Astrocyte of the cerebellum (primary cell): ENCODE data around the gene HYI.

Experiments used
- DNase-seq: peaks from one replicate; pipeline ENCODE4 v3.0.0-alpha.2; 2011; ENCODE audit warnings: low read depth
- H3K4me3 ChIP-seq: 2 replicates; pipeline ENCODE4 v1.5.1; 2011; ENCODE audit warnings: mild to moderate bottlenecking, low read depth, low read length, moderate library complexity
- in situ Hi-C: cut with HindIII; loops from 2 replicates; pipeline ENCODE4 v1.10.0; 2017; ENCODE audit warnings: low sequenced_read_pairs
- TF ChIP-seq, protein P1 (sequence below): IDR thresholded peaks from 2 replicates; pipeline ENCODE4 v1.5.1; 2012; ENCODE audit warnings: low read length, low read depth, moderate library complexity, mild to moderate bottlenecking; ENCODE audit errors: missing control alignments

HYI gene

DNA sequence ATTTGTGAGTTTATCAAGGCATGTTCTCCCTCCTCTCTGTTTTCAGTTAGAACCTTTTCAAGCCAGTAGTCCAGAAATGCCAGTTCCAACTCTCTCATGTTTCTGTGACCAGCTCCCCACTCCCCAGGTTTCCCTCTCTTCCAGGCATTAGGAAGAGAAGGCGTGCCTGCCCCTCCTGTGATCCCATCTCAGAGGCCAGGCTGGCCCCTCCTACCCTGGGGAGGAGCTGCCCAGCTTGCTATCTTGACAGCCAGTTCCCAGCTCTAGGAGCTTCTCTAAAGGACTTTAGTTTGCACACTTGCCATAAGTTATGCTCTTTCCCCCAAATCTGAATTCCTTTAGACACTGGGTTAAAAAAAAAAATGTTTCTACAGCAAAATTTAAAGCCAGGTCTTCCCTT, 8.9 kb downstream of the HYI start:
- no peak for DNase-seq
- no peak overlapping the region for H3K4me3 ChIP-seq
- in situ Hi-C loops: no loop called here
- TF ChIP-seq, protein P1, sequence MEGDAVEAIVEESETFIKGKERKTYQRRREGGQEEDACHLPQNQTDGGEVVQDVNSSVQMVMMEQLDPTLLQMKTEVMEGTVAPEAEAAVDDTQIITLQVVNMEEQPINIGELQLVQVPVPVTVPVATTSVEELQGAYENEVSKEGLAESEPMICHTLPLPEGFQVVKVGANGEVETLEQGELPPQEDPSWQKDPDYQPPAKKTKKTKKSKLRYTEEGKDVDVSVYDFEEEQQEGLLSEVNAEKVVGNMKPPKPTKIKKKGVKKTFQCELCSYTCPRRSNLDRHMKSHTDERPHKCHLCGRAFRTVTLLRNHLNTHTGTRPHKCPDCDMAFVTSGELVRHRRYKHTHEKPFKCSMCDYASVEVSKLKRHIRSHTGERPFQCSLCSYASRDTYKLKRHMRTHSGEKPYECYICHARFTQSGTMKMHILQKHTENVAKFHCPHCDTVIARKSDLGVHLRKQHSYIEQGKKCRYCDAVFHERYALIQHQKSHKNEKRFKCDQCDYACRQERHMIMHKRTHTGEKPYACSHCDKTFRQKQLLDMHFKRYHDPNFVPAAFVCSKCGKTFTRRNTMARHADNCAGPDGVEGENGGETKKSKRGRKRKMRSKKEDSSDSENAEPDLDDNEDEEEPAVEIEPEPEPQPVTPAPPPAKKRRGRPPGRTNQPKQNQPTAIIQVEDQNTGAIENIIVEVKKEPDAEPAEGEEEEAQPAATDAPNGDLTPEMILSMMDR: no peak

DNA sequence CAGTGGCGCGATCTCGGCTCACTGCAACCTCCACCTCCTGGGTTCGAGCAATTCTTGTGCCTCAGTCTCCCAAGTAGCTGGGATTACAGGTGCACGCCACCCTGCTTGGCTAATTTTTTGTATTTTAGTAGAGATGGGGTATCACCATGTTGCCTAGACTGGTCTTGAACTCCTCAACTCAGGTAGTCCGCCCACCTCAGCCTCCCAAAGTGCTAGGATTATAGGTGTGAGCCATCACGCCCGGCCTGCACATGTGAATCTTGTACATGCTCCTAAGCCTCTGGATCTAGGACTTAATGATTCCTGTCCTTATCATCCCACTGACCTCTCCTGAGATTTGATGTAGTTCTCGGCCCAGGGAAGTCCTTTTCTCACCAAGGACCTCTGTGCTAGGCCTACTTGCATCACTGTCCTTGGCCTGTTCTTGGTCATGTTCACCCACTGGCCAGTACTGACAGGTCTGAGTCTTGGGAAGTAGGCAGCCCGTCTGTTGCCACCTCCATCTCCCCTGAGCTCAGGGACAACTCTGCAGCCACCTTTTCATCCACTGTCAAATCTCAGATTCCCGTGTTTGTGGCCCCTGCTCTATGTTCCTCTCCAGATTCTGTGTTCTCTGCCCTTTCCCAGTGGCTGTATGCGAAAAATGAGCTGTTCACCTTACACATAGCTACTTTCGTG, 9.4 kb downstream of the HYI start:
- in situ Hi-C loops: no loop called here
- TF ChIP-seq, protein P1: no peak
- no peak for DNase-seq
- H3K4me3 ChIP-seq: no peak overlapping the region

DNA sequence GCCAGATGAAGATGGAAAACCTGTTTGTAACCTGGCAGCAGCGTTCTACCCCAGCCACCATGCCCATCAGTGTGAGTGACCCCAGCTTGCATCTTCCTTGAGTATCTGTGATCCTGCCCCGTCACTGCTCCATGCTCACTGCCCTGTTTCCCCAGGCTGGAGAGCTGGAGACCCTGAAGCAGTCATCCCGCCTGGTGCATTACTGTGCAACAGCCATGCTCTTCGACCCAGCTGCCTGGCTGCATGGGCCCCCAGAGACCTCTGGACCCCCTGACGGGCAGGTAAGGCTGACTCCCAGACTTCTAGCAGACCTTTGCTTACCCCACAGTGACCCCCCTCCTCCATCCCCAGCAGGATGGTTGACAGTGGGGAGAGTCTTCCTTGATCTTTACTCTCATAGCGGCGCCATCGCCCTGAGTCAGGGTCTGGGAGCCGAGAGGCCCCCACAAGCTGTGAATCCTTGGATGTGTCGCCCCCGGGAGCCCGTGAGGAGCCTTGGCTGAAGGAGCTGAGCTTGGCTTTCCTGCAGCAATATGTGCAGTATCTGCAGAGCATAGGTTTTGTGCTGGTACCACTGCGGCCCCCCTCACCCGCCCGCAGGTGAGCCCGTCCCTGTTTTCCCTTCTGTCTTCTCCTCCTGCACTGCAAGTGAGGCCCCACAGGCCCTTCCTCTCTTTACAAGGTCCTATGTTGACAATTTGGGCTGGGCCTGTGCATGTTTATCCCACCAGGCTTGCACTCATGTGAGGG, 10.4 kb downstream of the HYI start:
- no peak overlapping the region for H3K4me3 ChIP-seq
- TF ChIP-seq, protein P1: no peak
- DNase-seq: no peak
- in situ Hi-C loops: no loop called here

DNA sequence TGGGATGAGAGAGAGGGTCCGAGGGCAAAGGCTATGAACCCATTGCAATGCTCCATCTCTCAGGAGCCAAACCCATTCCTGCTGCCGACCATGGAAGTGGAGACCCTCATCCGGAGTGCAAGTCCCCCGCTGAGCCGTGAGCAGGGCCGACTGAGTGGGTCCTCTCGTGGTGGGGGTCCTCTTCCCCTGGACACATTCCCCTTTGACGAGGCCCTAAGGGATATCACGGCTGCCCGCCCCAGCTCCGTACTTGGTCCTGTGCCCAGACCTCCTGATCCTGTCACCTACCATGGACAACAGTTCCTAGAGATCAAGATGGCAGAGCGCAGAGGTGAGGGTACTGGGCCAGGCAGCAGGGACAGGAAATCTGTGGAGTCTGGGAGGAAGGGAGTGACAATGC, 11.0 kb downstream of the HYI start:
- in situ Hi-C loops: no loop called here
- DNase-seq: no peak

DNA sequence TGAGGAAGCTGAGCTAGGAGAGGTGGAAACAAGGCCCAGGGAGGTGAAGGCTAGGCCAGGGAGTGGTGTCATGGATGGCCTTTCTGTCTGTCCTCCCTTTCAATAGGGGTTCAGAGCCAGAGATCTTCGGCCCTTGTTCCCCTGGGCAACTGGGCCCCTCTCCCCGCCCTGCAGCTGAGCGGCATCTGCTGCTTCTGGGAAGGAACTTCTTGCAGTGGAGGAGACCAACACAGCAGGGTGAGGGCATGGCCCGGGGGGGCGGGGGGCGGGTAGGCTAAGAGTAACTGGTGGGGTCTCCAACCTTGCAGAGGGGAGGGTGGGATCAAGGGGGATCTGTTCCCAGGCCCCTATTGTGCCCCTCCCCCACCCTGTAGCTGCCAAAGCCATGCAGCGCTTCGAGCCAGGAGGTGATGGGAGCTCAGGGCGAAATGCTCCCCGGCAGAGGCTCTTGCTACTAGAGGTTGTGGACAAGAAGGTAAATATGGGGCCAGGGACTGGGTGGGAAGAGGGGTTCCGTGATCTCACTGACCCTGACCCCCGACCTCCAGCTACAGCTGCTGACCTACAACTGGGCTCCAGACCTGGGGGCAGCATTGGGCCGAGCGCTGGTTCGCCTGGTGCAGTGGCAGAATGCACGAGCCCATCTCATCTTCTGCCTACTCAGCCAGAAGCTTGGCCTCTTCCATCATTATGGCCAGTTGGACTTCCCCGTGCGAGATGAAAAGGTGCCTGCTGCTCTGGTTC, 11.7 kb downstream of the HYI start:
- in situ Hi-C loops: no loop called here
- DNase-seq: no peak
- no peak overlapping the region for H3K4me3 ChIP-seq
- TF ChIP-seq, protein P1: no peak

More for the DNA sequence above, 11.0 kb downstream of the HYI start:
- H3K4me3 ChIP-seq: no peak overlapping the region
- TF ChIP-seq, protein P1: no peak

DNA sequence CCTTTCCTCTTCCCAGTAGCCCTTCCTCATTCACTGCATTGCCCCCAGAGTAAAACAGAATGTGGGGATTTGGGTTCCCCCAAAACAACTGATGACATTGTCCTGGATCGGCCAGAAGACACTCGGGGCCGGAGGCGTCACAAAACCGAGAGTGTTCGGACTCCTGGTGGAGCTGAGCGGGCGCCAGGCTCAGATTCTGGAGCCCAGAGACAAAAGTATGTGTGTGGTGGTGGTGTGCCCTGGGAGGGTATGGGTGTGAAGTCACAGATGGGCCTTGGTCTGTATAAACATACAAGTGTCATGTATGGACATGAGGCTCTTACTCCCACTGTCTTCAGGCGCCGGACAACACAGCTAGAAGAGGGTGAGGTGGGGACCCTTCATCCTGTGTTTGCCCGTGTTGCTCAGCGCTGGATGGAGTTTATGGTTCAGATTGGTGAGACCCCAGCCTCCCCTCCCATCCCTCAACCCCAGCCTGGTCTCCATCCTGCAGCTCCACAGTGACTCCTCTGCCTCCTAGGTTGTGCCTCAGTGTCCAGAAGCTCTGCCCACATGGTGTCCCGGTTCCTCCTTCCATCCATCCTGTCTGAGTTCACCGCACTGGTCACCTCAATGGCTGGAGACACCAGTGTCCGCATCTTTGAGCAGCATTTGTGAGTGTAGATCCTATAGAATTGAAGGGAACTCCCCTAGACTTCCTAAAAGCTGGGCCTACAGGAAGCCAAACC, 12.4 kb downstream of the HYI start:
- TF ChIP-seq, protein P1: no peak
- DNase-seq: no peak
- in situ Hi-C loops: no loop called here
- no peak overlapping the region for H3K4me3 ChIP-seq
